GM23248 (cell line): ENCODE results near the gene C3orf18. TPM values are rescaled to one million over a fixed set of nuclear protein-coding genes. Genes with fewer than 3 reads are reported as not detected.

ENCODE experiments used
- DNase-seq: peaks from one replicate; pipeline ENCODE4 v3.0.0-alpha.2; 2015
- H2AFZ ChIP-seq: fragments of 200-600 bp; sonication (generic); 2 replicates; pipeline ENCODE4 v1.6.1; 2016; ENCODE audit warnings: antibody characterized with exemption
- H3F3A ChIP-seq: fragments of 200-600 bp; sonication (generic); 2 replicates; pipeline ENCODE4 v1.6.1; 2016; ENCODE audit warnings: mild to moderate bottlenecking, antibody characterized with exemption, mixed run types; ENCODE audit not compliant: insufficient read depth
- H3K27ac ChIP-seq: fragments of 200-600 bp; sonication (generic); 2 replicates; pipeline ENCODE4 v1.5.1; 2016; ENCODE audit warnings: mild to moderate bottlenecking
- H3K27me3 ChIP-seq: fragments of 200-600 bp; sonication (generic); replicated peaks from 2 replicates; pipeline ENCODE4 v1.6.1; 2016; ENCODE audit warnings: mild to moderate bottlenecking; ENCODE audit not compliant: insufficient read depth
- H3K36me3 ChIP-seq: fragments of 200-600 bp; sonication (generic); 2 replicates; pipeline ENCODE4 v1.6.1; 2016; ENCODE audit warnings: low read depth, mild to moderate bottlenecking
- H3K4me1 ChIP-seq: fragments of 200-600 bp; sonication (generic); 2 replicates; pipeline ENCODE4 v1.6.1; 2016; ENCODE audit warnings: mild to moderate bottlenecking; ENCODE audit not compliant: insufficient read depth
- H3K4me2 ChIP-seq: fragments of 200-600 bp; sonication (generic); one replicate; pipeline ENCODE4 v1.6.1; 2016; ENCODE audit warnings: mild to moderate bottlenecking; ENCODE audit not compliant: unreplicated experiment
- H3K4me3 ChIP-seq: fragments of 200-600 bp; sonication (generic); 2 replicates; pipeline ENCODE4 v1.5.1; 2016; ENCODE audit warnings: mild to moderate bottlenecking
- H3K79me2 ChIP-seq: fragments of 200-600 bp; sonication (generic); 2 replicates; pipeline ENCODE4 v1.6.1; 2016; ENCODE audit warnings: mild to moderate bottlenecking; ENCODE audit not compliant: insufficient read depth
- H3K9ac ChIP-seq: fragments of 200-600 bp; sonication (generic); 2 replicates; pipeline ENCODE4 v1.6.1; 2016; ENCODE audit warnings: mild to moderate bottlenecking
- H3K9me2 ChIP-seq: fragments of 200-600 bp; sonication (generic); 2 replicates; pipeline ENCODE4 v1.6.1; 2016; ENCODE audit warnings: mixed run types, mild to moderate bottlenecking, moderate library complexity; ENCODE audit not compliant: insufficient read depth
- H3K9me3 ChIP-seq: fragments of 200-600 bp; sonication (generic); one replicate; pipeline ENCODE4 v1.6.1; 2017; ENCODE audit warnings: low read depth
- H4K20me1 ChIP-seq: fragments of 200-600 bp; sonication (generic); 2 replicates; pipeline ENCODE4 v1.6.0; 2016; ENCODE audit not compliant: insufficient read depth
- EZH2 ChIP-seq: fragments of 200-600 bp; sonication (generic); IDR thresholded peaks from 2 replicates; pipeline ENCODE4 v1.6.1; 2018; ENCODE audit warnings: antibody characterized with exemption, mild to moderate bottlenecking; ENCODE audit not compliant: insufficient read depth, poor library complexity, severe bottlenecking
- EZH2phosphoT487 ChIP-seq: fragments of 200-600 bp; sonication (generic); IDR thresholded peaks from 2 replicates; pipeline ENCODE4 v1.6.1; 2018; ENCODE audit warnings: antibody characterized with exemption, moderate library complexity, mild to moderate bottlenecking, low read depth; ENCODE audit not compliant: insufficient read depth
- WGBS, 2 experiments: methylation state at CpG; one replicate each; pipeline ENCODE4 v1.1.6; 2015 to 2017; ENCODE audit warnings: low lambda C conversion rate in 2 of 2, low coverage in 1 of 2; ENCODE audit errors: missing lambda C conversion rate in 2 of 2; 5-methylcytosine and 5-hydroxymethylcytosine counted together
- in situ Hi-C: fragments of 300-500 bp; cut with MboI; formaldehyde crosslinking; loops from 2 replicates; pipeline ENCODE4 v1.15.0; 2020
- polyA plus RNA-seq: library from polyadenylated mRNA; unstranded; fragments of >200 nt; fragmentation: Nextera tagmentation; extraction: Ambion mirVana; gene quantifications from 2 replicates; pipeline ENCODE4 v1.2.1, GENCODE V29; 2016
- total RNA-seq: library from RNA; depleted of rRNA; stranded (reverse); fragments of >200 nt; shearing (Covaris generic); gene quantifications from 2 replicates; pipeline ENCODE4 v1.2.3, GENCODE V29; 2014

The C3orf18 gene
- total and polyA plus RNA-seq, 2 experiments from 2014 or later, result 17.3 to 17.4 TPM

GRCh38 chr3:50584391-50584790 is 16.8 kb upstream of the C3orf18 start:
- no peak overlapping the region for H2AFZ ChIP-seq
- H3K4me2 ChIP-seq, result no peak overlapping the region
- H3K4me3 ChIP-seq, result no peak overlapping the region
- no peaks in the 10 kb centered on the region for H4K20me1 ChIP-seq
- TF ChIP-seq EZH2 (no peak), EZH2phosphoT487 (no peak)
- H3K4me1 ChIP-seq, result peaks cover 16% of the 10 kb centered on the region
- WGBS, 2 experiments, result 79 to 81% methylated on average over 2 of the region's 2 CpGs
- no peak overlapping the region for H3K9ac ChIP-seq
- no peaks in the 10 kb centered on the region for H3K9me2 ChIP-seq
- no peaks in the 10 kb centered on the region for H3F3A ChIP-seq
- no peaks in the 10 kb centered on the region for H3K9me3 ChIP-seq
- no peaks in the 10 kb centered on the region for H3K79me2 ChIP-seq
- no peaks in the 10 kb centered on the region for H3K36me3 ChIP-seq
- no peak for DNase-seq
- H3K27ac ChIP-seq, result no peak overlapping the region
- in situ Hi-C loops, result no loop called here
- H3K27me3 ChIP-seq, result no peaks in the 10 kb centered on the region

- H3K4me3 ChIP-seq, result no peak overlapping the region
- no peak overlapping the region for H3K27ac ChIP-seq
- H3K4me2 ChIP-seq, result no peak overlapping the region
- H3K79me2 ChIP-seq, result no peaks in the 10 kb centered on the region
- H3K9me2 ChIP-seq, result no peaks in the 10 kb centered on the region
- WGBS, 2 experiments, result 50 to 61% methylated on average over 4 to 6 of the region's 6 CpGs
- no peaks in the 10 kb centered on the region for H3K9me3 ChIP-seq
- no peak for TF ChIP-seq EZH2phosphoT487
- no peak for TF ChIP-seq EZH2
- H3K27me3 ChIP-seq, result no peaks in the 10 kb centered on the region
- H3F3A ChIP-seq, result no peaks in the 10 kb centered on the region
- in situ Hi-C loops, result no loop called here
- no peak overlapping the region for H3K9ac ChIP-seq
- no peak for DNase-seq
- no peaks in the 10 kb centered on the region for H4K20me1 ChIP-seq
- peaks cover 14% of the 10 kb centered on the region for H3K4me1 ChIP-seq
- no peaks in the 10 kb centered on the region for H3K36me3 ChIP-seq
- no peak overlapping the region for H2AFZ ChIP-seq
Measured at GRCh38 chr3:50583897-50584296, 16.4 kb upstream of the C3orf18 start.

GRCh38 chr3:50582083-50582482 is 14.5 kb upstream of the C3orf18 start:
- H3K27me3 ChIP-seq, result no peaks in the 10 kb centered on the region

GRCh38 chr3:50581459-50581842 is 13.9 kb upstream of the C3orf18 start:
- Histone ChIP-seq H3K79me2 (no peaks in the 10 kb centered on the region), H3K9me3 (no peaks in the 10 kb centered on the region), H3K36me3 (no peaks in the 10 kb centered on the region), H3K4me3 (no peak overlapping the region), H3F3A (no peaks in the 10 kb centered on the region), H3K9me2 (no peaks in the 10 kb centered on the region), H3K27ac (no peak overlapping the region), H3K4me2 (no peak overlapping the region), H2AFZ (no peak overlapping the region), H3K4me1 (peaks cover 4% of the 10 kb centered on the region; the same call in 1 of the 2 replicates), H3K9ac (no peak overlapping the region), H3K27me3 (no peaks in the 10 kb centered on the region), H4K20me1 (no peaks in the 10 kb centered on the region)
- 90 to 91% methylated on average over 2 of the region's 2 CpGs for WGBS, 2 experiments
- in situ Hi-C loops, result no loop called here
- TF ChIP-seq EZH2phosphoT487, result no peak
- peak; percentile 19 for DNase-seq

More at GRCh38 chr3:50582083-50582482, 14.5 kb upstream of the C3orf18 start:
- 39 to 46% methylated on average over 8 to 9 of the region's 9 CpGs for WGBS, 2 experiments
- no peak overlapping the region for H3K4me3 ChIP-seq
- H3K79me2 ChIP-seq, result no peaks in the 10 kb centered on the region
- no peak for TF ChIP-seq EZH2
- no peak for TF ChIP-seq EZH2phosphoT487
- no peak for DNase-seq
- no peak overlapping the region for H2AFZ ChIP-seq
- peaks cover 6% of the 10 kb centered on the region for H3K4me1 ChIP-seq
- no peaks in the 10 kb centered on the region for H4K20me1 ChIP-seq
- no peaks in the 10 kb centered on the region for H3F3A ChIP-seq
- no peaks in the 10 kb centered on the region for H3K9me2 ChIP-seq
- no peak overlapping the region for H3K27ac ChIP-seq
- H3K9me3 ChIP-seq, result no peaks in the 10 kb centered on the region
- H3K36me3 ChIP-seq, result no peaks in the 10 kb centered on the region
- in situ Hi-C loops, result no loop called here
- H3K9ac ChIP-seq, result no peak overlapping the region
- no peak overlapping the region for H3K4me2 ChIP-seq
